Right lobe of liver (tissue), 6 donors: ENCODE data around the gene TTC39A. TPM values are rescaled to one million over a fixed set of nuclear protein-coding genes. Genes with fewer than 3 reads are reported as not detected.

Experiments used
- ATAC-seq, 4 donors: fragments of 200-7000 bp; cut with Tn5 transposase; one replicate each; pipeline ENCODE4 v1.9.1; 2020; ENCODE audit warnings: mild to moderate bottlenecking in 4 of 4, moderate library complexity in 4 of 4
- DNase-seq, 3 donors: peaks; one replicate each; pipeline ENCODE4 v3.0.0-alpha.2; 2020
- H3K27ac ChIP-seq, 3 donors: fragments of 200-600 bp; one replicate each; pipeline ENCODE4 v1.8.0; 2022
- H3K27me3 ChIP-seq, 2 donors: fragments of 200-600 bp; one replicate each; pipeline ENCODE4 v1.8.0; 2022
- H3K36me3 ChIP-seq, 4 donors: fragments of 200-600 bp; sonication (generic) in 1 of 4; one replicate each; pipeline versions ENCODE4 v1.5.1 to v1.8.0; 2017 to 2022; ENCODE audit warnings: control low read depth in 1 of 4
- H3K4me1 ChIP-seq, 4 donors: fragments of 200-600 bp; sonication (generic) in 1 of 4; one replicate each; pipeline versions ENCODE4 v1.5.1 to v1.8.0; 2017 to 2022; ENCODE audit warnings: control low read depth in 1 of 4
- H3K4me3 ChIP-seq, 3 donors: fragments of 200-600 bp; one replicate each; pipeline ENCODE4 v1.8.0; 2022
- H3K9me3 ChIP-seq, 4 donors: fragments of 200-600 bp; sonication (generic) in 1 of 4; one replicate each; pipeline versions ENCODE4 v1.5.1 to v1.8.0; 2017 to 2022; ENCODE audit warnings: control low read depth in 1 of 4
- CTCF ChIP-seq, 4 donors: fragments of 200-600 bp in 3 of 4; fragments of 450-650 bp in 1 of 4; IDR thresholded peaks; one replicate each; pipeline versions ENCODE4 v1.5.1 to v1.8.0; 2016 to 2022; ENCODE audit warnings: antibody characterized with exemption in 4 of 4, mild to moderate bottlenecking in 2 of 4
- POLR2A ChIP-seq: fragments of 450-650 bp; IDR thresholded peaks from one replicate; pipeline ENCODE4 v1.6.1; 2017; ENCODE audit warnings: antibody characterized with exemption, mild to moderate bottlenecking
- WGBS: methylation state at CpG from one replicate; pipeline ENCODE4 v1.1.6; 2018; ENCODE audit warnings: low coverage, low lambda C conversion rate; ENCODE audit not compliant: insufficient coverage; ENCODE audit errors: missing lambda C conversion rate; 5-methylcytosine and 5-hydroxymethylcytosine counted together
- intact Hi-C, 2 donors: fragments of 100-400 bp; cut with DNase I; formaldehyde crosslinking; loops; one replicate each; pipeline versions ENCODE4 v1.11.2 to v1.14.1; 2022
- total RNA-seq, 6 experiments: library from RNA; depleted of rRNA in 2 of 6; stranded (reverse); fragments of >200 nt in 2 of 6; fragmentation: NEBNext Ultra II Directional in 3 of 6; extraction: Animal tissue kit (Norgen Biotek cat#: 25700) in 3 of 6; gene quantifications; one replicate each; pipeline versions ENCODE4 v1.1.0 to v1.2.4, GENCODE V29; 2016 to 2023
- donor health status: DM: no; HTN: yes; CAD: no.
- donor health status: DM: no; HTN: no; CAD: no.
- donor health status: DM: no; HTN: no; CAD: no.
- donor health status: DM: no; HTN: yes; CAD: no.
- donor health status: DM: no; HTN: yes; CAD: no.

Gene TTC39A
- total RNA-seq, 6 experiments from 2014 or later: 0.34 to 8.5 (median 3.4) TPM

GRCh38 chr1:51369171-51369570 is 38.8 kb upstream of the TTC39A start:
- no peaks in the 10 kb centered on the region for H3K27me3 ChIP-seq
- 93% methylated on average over 4 of the region's 4 CpGs for WGBS
- H3K9me3 ChIP-seq: no peaks in the 10 kb centered on the region
- no peaks in the 10 kb centered on the region for H3K4me1 ChIP-seq
- TF ChIP-seq CTCF (IDR thresholded peaks at IDR 0.05) (no peak), POLR2A (no peak)
- ATAC-seq (no peak), DNase-seq (no peak)
- no peak overlapping the region for H3K4me3 ChIP-seq
- no peak overlapping the region for H3K27ac ChIP-seq
- H3K36me3 ChIP-seq: peaks cover 0 to 21% (median 5%) of the 10 kb centered on the region in 4 donors
- intact Hi-C loops: no loop called here

GRCh38 chr1:51365774-51366173 is 35.4 kb upstream of the TTC39A start:
- Histone ChIP-seq H3K27me3 (no peaks in the 10 kb centered on the region), H3K36me3 (peaks cover 0 to 14% (median 8%) of the 10 kb centered on the region in 4 donors), H3K27ac (no peak overlapping the region), H3K4me1 (no peaks in the 10 kb centered on the region), H3K4me3 (no peak overlapping the region), H3K9me3 (no peaks in the 10 kb centered on the region)
- DNase-seq (no peak), ATAC-seq (no peak)
- no peak for TF ChIP-seq CTCF (IDR thresholded peaks at IDR 0.05)
- no peak for TF ChIP-seq POLR2A
- 100% methylated on average over 1 of the region's 1 CpG for WGBS
- intact Hi-C loops: no loop called here

GRCh38 chr1:51359879-51360278 is 29.5 kb upstream of the TTC39A start:
- Histone ChIP-seq H3K36me3 (peaks cover 0 to 29% (median 11%) of the 10 kb centered on the region in 4 donors), H3K27ac (no peak overlapping the region), H3K4me1 (no peaks in the 10 kb centered on the region), H3K4me3 (no peak overlapping the region), H3K27me3 (no peaks in the 10 kb centered on the region), H3K9me3 (no peaks in the 10 kb centered on the region)
- TF ChIP-seq POLR2A (no peak), CTCF (IDR thresholded peaks at IDR 0.05) (no peak)
- DNase-seq (no peak), ATAC-seq (no peak)
- WGBS: 83% methylated on average over 3 of the region's 4 CpGs
- intact Hi-C loops: no loop called here

GRCh38 chr1:51355382-51355781 is 25.0 kb upstream of the TTC39A start:
- no peaks in the 10 kb centered on the region for H3K4me1 ChIP-seq
- TF ChIP-seq CTCF (IDR thresholded peaks at IDR 0.05) (no peak), POLR2A (no peak)
- no peaks in the 10 kb centered on the region for H3K27me3 ChIP-seq
- 86% methylated on average over 1 of the region's 1 CpG for WGBS
- H3K36me3 ChIP-seq: peaks cover 0 to 20% (median 3%) of the 10 kb centered on the region in 4 donors
- no peak overlapping the region for H3K4me3 ChIP-seq
- H3K9me3 ChIP-seq: no peaks in the 10 kb centered on the region
- intact Hi-C loops: no loop called here
- no peak overlapping the region for H3K27ac ChIP-seq
- DNase-seq (no peak), ATAC-seq (no peak)

- H3K27ac ChIP-seq: no peak overlapping the region
These were observed 24.1 kb upstream of the TTC39A start for GRCh38 chr1:51354416-51354815.

More at GRCh38 chr1:51354416-51354815, 24.1 kb upstream of the TTC39A start:
- TF ChIP-seq CTCF (IDR thresholded peaks at IDR 0.05) (no peak), POLR2A (no peak)
- 91% methylated on average over 3 of the region's 3 CpGs for WGBS
- H3K4me3 ChIP-seq: no peak overlapping the region
- peaks cover 0 to 20% (median 3%) of the 10 kb centered on the region in 4 donors for H3K36me3 ChIP-seq
- intact Hi-C loops: no loop called here
- no peak for DNase-seq
- H3K4me1 ChIP-seq: no peaks in the 10 kb centered on the region
- no peaks in the 10 kb centered on the region for H3K9me3 ChIP-seq
- no peaks in the 10 kb centered on the region for H3K27me3 ChIP-seq
- no peak for ATAC-seq
